GM12878 (cell line): ENCODE data around the gene NT5C3B. TPM values are rescaled to one million over a fixed set of nuclear protein-coding genes. Genes with fewer than 3 reads are reported as not detected.

Experiments
- BHLHE40 ChIP-seq, 2 experiments: fragments of 450-650 bp in 1 of 2; IDR thresholded peaks; 2 replicates each; pipeline ENCODE4 v1.6.1; 2011 to 2017; ENCODE audit warnings: low read depth in 2 of 2, borderline replicate concordance in 1 of 2, improper control_type of control experiment in 1 of 2, low read length in 1 of 2, mild to moderate bottlenecking in 1 of 2
- DPF2 ChIP-seq: fragments of 450-650 bp; IDR thresholded peaks from 2 replicates; pipeline ENCODE4 v1.6.1; 2017; ENCODE audit warnings: mild to moderate bottlenecking
- EGR1 ChIP-seq, 2 experiments: IDR thresholded peaks; 1 replicate in 1 of 2; 2 replicates in 1 of 2; pipeline ENCODE4 v1.6.1; 2011 to 2012; ENCODE audit warnings: low read depth in 2 of 2, low read length in 2 of 2, borderline replicate concordance in 1 of 2, mild to moderate bottlenecking in 1 of 2, moderate library complexity in 1 of 2
- GATAD2B ChIP-seq: fragments of 450-650 bp; conservative IDR thresholded peaks from 2 replicates; pipeline ENCODE4 v1.6.1; 2017; ENCODE audit warnings: low read depth, mild to moderate bottlenecking, moderate library complexity
- IKZF2 ChIP-seq, 2 experiments: fragments of 450-650 bp; IDR thresholded peaks; 2 replicates each; pipeline ENCODE4 v1.6.1; 2017; ENCODE audit warnings: mild to moderate bottlenecking in 2 of 2, moderate library complexity in 2 of 2
- LARP7 ChIP-seq: fragments of 450-650 bp; IDR thresholded peaks from 2 replicates; pipeline ENCODE4 v1.6.1; 2017; ENCODE audit warnings: mild to moderate bottlenecking
- NR2F1 ChIP-seq: fragments of 450-650 bp; conservative IDR thresholded peaks from 2 replicates; pipeline ENCODE4 v1.6.1; 2017; ENCODE audit warnings: mild to moderate bottlenecking
- RUNX3 ChIP-seq: IDR thresholded peaks from 2 replicates; pipeline ENCODE4 v1.6.1; 2012; ENCODE audit warnings: low read length, inconsistent platforms
- SRF ChIP-seq, 2 experiments: IDR thresholded peaks; 2 replicates each; pipeline ENCODE4 v1.6.1; 2011; ENCODE audit warnings: low read depth in 2 of 2, low read length in 2 of 2, mild to moderate bottlenecking in 1 of 2, moderate library complexity in 1 of 2
- SUPT20H ChIP-seq: IDR thresholded peaks from 2 replicates; pipeline ENCODE4 v1.6.1; 2011; ENCODE audit warnings: low read depth, mild to moderate bottlenecking, low read length, moderate library complexity, borderline replicate concordance; ENCODE audit not compliant: control insufficient read depth
- polyA plus RNA-seq, 11 experiments: library from polyadenylated mRNA; depleted of rRNA in 4 of 11; unstranded in 6 of 11; stranded (reverse) in 5 of 11; fragments of >200 nt; fragmentation: Nextera tagmentation in 4 of 11; fragmentation: Illumina TruSeq in 1 of 11; extraction: Ambion mirVana in 4 of 11; extraction: Trizol in 1 of 11; gene quantifications; 1 replicate in 1 of 11; 2 replicates in 10 of 11; pipeline versions ENCODE4 v1.2.1 to v1.2.3, GENCODE V29; 2011 to 2016; ENCODE audit warnings: inconsistent platforms in 2 of 11, missing spikeins in 2 of 11, low read depth in 1 of 11
- total RNA-seq, 4 experiments: library from RNA; depleted of rRNA in 3 of 4; stranded (reverse); fragments of >200 nt in 3 of 4; fragmentation: Illumina TruSeq in 1 of 4; extraction: Trizol in 1 of 4; gene quantifications; 2 replicates each; pipeline versions ENCODE4 v1.2.1 to v1.2.3, GENCODE V29; 2013 to 2021
- TF ChIP-seq, protein P1 (sequence below): fragments of 450-650 bp; formaldehyde crosslinking; IDR thresholded peaks from 2 replicates; pipeline ENCODE4 v1.4.0; 2020; ENCODE audit warnings: mild to moderate bottlenecking, moderate library complexity
- TF ChIP-seq, protein P2 (sequence below): fragments of 450-650 bp; conservative IDR thresholded peaks from 2 replicates; pipeline ENCODE4 v1.6.1; 2017; ENCODE audit warnings: mild to moderate bottlenecking, moderate library complexity
- TF ChIP-seq, protein P3 (sequence below): fragments of 450-650 bp; formaldehyde crosslinking; IDR thresholded peaks from 2 replicates; pipeline ENCODE4 v1.5.0; 2022; ENCODE audit warnings: mild to moderate bottlenecking, missing genetic modification characterization

Gene NT5C3B
- total and polyA plus RNA-seq, 10 of the 15 experiments (the other 5 are each of a cell fraction or from before 2014, with no cell fraction given) = 0.52 to 64.6 (median 41.0) TPM

DNA sequence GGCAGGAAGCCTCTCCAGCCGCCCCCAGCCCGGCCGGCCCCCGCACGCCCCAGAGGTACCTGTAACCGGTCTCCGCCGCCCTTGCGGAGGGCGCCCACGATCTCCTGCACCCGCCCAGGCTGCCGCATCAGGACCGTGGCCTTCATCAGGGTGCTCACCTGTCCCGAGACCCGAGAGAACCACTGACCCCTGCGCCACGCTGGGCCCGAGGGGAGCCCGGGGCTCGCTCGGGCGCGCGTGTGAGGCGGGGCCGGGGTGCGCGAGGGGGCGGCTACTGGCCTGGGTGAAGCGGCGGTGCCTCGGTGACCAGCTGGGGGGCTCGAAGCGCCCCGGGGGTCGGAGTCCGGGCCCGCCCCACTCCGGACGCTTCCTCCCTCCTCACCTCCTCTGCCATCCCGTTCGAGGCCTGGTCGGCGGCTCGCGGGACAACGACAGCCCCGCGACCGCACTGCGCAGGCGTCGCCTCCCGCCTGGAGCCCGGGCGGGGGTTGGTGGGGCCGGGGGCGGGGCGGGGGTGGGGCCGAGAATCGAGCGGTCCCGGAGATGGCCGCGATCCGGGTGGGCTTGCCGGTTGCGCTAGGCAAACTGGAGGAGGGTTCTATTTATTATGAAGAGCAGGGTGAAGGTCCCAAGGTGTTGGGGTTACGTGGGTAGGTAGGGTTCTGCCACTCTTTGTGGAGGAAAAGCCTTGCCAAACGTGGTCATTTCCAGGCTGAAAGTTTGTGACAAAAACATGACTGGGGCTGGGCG lies at the start of gene NT5C3B (continued):
- TF ChIP-seq GATAD2B (peak; percentile 51), SUPT20H (no peak), EGR1 (IDR thresholded peaks at IDR 0.05; ENCODE audit: borderline replicate concordance in 1 of 2, low read depth in 2 of 2, low read length in 2 of 2) (peak in 1 of 2 experiments; percentile 38; a peak in 1 of 3 replicates), DPF2 (0 out of 2 replicates have a peak, but pooled peaks have one; percentile 21), RUNX3 (no peak), IKZF2 (IDR thresholded peaks at IDR 0.05) (no peak), BHLHE40 (IDR thresholded peaks at IDR 0.05; ENCODE audit: borderline replicate concordance in 1 of 2, low read depth in 2 of 2, low read length in 1 of 2) (peak in 1 of 2 experiments; percentile 29; a peak in 1 of 4 replicates), SRF (IDR thresholded peaks at IDR 0.05; ENCODE audit: low read depth in 2 of 2, low read length in 2 of 2) (peak; percentile 18 to 77; a peak in 2 of 4 replicates), NR2F1 (peak; percentile 34; the same call in 1 of the 2 replicates), LARP7 (no peak; the same call in 1 of the 2 replicates)
- TF ChIP-seq, protein P1, sequence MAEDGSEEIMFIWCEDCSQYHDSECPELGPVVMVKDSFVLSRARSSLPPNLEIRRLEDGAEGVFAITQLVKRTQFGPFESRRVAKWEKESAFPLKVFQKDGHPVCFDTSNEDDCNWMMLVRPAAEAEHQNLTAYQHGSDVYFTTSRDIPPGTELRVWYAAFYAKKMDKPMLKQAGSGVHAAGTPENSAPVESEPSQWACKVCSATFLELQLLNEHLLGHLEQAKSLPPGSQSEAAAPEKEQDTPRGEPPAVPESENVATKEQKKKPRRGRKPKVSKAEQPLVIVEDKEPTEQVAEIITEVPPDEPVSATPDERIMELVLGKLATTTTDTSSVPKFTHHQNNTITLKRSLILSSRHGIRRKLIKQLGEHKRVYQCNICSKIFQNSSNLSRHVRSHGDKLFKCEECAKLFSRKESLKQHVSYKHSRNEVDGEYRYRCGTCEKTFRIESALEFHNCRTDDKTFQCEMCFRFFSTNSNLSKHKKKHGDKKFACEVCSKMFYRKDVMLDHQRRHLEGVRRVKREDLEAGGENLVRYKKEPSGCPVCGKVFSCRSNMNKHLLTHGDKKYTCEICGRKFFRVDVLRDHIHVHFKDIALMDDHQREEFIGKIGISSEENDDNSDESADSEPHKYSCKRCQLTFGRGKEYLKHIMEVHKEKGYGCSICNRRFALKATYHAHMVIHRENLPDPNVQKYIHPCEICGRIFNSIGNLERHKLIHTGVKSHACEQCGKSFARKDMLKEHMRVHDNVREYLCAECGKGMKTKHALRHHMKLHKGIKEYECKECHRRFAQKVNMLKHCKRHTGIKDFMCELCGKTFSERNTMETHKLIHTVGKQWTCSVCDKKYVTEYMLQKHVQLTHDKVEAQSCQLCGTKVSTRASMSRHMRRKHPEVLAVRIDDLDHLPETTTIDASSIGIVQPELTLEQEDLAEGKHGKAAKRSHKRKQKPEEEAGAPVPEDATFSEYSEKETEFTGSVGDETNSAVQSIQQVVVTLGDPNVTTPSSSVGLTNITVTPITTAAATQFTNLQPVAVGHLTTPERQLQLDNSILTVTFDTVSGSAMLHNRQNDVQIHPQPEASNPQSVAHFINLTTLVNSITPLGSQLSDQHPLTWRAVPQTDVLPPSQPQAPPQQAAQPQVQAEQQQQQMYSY = no peak
- TF ChIP-seq, protein P2, sequence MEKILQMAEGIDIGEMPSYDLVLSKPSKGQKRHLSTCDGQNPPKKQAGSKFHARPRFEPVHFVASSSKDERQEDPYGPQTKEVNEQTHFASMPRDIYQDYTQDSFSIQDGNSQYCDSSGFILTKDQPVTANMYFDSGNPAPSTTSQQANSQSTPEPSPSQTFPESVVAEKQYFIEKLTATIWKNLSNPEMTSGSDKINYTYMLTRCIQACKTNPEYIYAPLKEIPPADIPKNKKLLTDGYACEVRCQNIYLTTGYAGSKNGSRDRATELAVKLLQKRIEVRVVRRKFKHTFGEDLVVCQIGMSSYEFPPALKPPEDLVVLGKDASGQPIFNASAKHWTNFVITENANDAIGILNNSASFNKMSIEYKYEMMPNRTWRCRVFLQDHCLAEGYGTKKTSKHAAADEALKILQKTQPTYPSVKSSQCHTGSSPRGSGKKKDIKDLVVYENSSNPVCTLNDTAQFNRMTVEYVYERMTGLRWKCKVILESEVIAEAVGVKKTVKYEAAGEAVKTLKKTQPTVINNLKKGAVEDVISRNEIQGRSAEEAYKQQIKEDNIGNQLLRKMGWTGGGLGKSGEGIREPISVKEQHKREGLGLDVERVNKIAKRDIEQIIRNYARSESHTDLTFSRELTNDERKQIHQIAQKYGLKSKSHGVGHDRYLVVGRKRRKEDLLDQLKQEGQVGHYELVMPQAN = 0 out of 2 replicates have a peak, but pooled peaks have one; percentile 19
- TF ChIP-seq, protein P3, sequence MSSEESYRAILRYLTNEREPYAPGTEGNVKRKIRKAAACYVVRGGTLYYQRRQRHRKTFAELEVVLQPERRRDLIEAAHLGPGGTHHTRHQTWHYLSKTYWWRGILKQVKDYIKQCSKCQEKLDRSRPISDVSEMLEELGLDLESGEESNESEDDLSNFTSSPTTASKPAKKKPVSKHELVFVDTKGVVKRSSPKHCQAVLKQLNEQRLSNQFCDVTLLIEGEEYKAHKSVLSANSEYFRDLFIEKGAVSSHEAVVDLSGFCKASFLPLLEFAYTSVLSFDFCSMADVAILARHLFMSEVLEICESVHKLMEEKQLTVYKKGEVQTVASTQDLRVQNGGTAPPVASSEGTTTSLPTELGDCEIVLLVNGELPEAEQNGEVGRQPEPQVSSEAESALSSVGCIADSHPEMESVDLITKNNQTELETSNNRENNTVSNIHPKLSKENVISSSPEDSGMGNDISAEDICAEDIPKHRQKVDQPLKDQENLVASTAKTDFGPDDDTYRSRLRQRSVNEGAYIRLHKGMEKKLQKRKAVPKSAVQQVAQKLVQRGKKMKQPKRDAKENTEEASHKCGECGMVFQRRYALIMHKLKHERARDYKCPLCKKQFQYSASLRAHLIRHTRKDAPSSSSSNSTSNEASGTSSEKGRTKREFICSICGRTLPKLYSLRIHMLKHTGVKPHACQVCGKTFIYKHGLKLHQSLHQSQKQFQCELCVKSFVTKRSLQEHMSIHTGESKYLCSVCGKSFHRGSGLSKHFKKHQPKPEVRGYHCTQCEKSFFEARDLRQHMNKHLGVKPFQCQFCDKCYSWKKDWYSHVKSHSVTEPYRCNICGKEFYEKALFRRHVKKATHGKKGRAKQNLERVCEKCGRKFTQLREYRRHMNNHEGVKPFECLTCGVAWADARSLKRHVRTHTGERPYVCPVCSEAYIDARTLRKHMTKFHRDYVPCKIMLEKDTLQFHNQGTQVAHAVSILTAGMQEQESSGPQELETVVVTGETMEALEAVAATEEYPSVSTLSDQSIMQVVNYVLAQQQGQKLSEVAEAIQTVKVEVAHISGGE (CRISPR knock-in tag) = no peak
